Hematopoietic multipotent progenitor cell (in vitro differentiated cells): Measurements from ENCODE around the gene FGF14. TPM values are rescaled to one million over a fixed set of nuclear protein-coding genes. Genes with fewer than 3 reads are reported as not detected.

Experiments
- DNase-seq, 3 donors: peaks; one replicate each; pipeline ENCODE4 v3.0.0-alpha.2; 2011 to 2015; ENCODE audit warnings: low read depth in 2 of 3, low spot score in 2 of 3
- total RNA-seq: library from RNA; depleted of rRNA; stranded (reverse); fragments of >200 nt; gene quantifications from one replicate; pipeline ENCODE4 v1.2.3, GENCODE V29; 2012

Gene FGF14
- total RNA-seq, 1 donor: under 0.01 TPM

GRCh38 chr13:101829484-101829883, 572.4 kb downstream of the FGF14 start:
- no peak for DNase-seq

GRCh38 chr13:101828119-101828518, 573.7 kb downstream of the FGF14 start:
- DNase-seq: no peak

- DNase-seq: no peak
Observed at GRCh38 chr13:101817898-101818297, 584.0 kb downstream of the FGF14 start.

- no peak for DNase-seq
Observed at GRCh38 chr13:101811881-101812280, 590.0 kb downstream of the FGF14 start.

- no peak for DNase-seq
Observed at GRCh38 chr13:101811284-101811839, 590.5 kb downstream of the FGF14 start.

GRCh38 chr13:101799196-101799595, 602.7 kb downstream of the FGF14 start:
- DNase-seq: no peak

- DNase-seq: no peak
Observed at GRCh38 chr13:101798437-101798836, 603.4 kb downstream of the FGF14 start.

GRCh38 chr13:101795460-101795859, 606.4 kb downstream of the FGF14 start:
- DNase-seq: no peak

- no peak for DNase-seq
Observed at GRCh38 chr13:101795025-101795424, 606.8 kb downstream of the FGF14 start.

- no peak for DNase-seq
Observed at GRCh38 chr13:101792189-101792588, 609.7 kb downstream of the FGF14 start.

- DNase-seq: no peak
Observed at GRCh38 chr13:101785858-101786257, 616.0 kb downstream of the FGF14 start.

GRCh38 chr13:101784313-101784712, 617.5 kb downstream of the FGF14 start:
- DNase-seq: no peak

- no peak for DNase-seq
Observed at GRCh38 chr13:101783554-101783953, 618.3 kb downstream of the FGF14 start.

GRCh38 chr13:101780211-101780610, 621.6 kb downstream of the FGF14 start:
- no peak for DNase-seq

GRCh38 chr13:101779147-101779546, 622.7 kb downstream of the FGF14 start:
- DNase-seq: no peak

- no peak for DNase-seq
Observed at GRCh38 chr13:101775267-101775666, 626.6 kb downstream of the FGF14 start.

- DNase-seq: no peak
Observed at GRCh38 chr13:101774393-101774792, 627.5 kb downstream of the FGF14 start.

GRCh38 chr13:101773062-101773461, 628.8 kb downstream of the FGF14 start:
- no peak for DNase-seq

GRCh38 chr13:101767131-101767530, 634.7 kb downstream of the FGF14 start:
- DNase-seq: no peak

GRCh38 chr13:101763191-101763590, 638.7 kb downstream of the FGF14 start:
- no peak for DNase-seq

GRCh38 chr13:101757446-101758039, 644.3 kb downstream of the FGF14 start:
- DNase-seq: peak in 2 of 3 donors; percentile 5 to 36

GRCh38 chr13:101755228-101755887, 646.5 kb downstream of the FGF14 start:
- no peak for DNase-seq
